Measurements from ENCODE around the gene C19orf73.
"Not testable (repeated sequence)": the region's sequence is repeated elsewhere in the genome, so short reads cannot be mapped to it uniquely, and the experiment has no call there.

Gene C19orf73

DNA sequence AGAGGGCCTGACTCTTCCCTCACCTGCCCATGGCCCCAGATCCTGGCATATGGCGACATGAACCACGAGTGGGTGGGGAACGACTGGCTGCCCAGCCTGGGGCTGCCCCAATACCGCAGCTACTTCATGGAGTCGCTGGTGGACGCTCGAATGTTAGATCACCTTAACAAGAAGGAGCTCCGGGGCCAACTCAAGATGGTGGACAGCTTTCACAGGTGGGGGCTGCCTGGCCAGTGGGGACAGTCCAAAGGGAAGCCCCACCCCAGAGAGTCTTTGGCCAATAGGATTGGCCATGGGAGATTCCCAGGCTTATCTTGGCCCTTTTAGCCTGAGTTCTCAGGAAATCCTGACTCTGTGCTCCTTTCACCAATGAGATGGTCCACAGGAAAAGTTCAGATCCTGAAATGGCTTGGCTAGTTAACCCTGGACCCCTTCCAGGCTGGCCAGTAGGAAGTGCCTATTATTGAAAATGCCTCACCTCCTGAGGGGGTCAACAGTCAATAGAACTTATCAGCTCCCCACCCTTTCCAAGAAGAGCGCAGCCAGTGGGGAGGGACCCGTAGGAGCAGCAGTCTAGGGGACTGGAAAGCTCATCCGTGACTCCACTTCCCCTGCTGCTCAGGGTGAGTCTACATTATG is 29.2 kb upstream of the C19orf73 start:
- Histone ChIP-seq H3K27ac (ENCODE audit: low read depth, low read length) (no peak overlapping the region), H3K36me3 (ENCODE audit: insufficient read depth, low read length) (no peaks in the 10 kb centered on the region), H3K9ac (ENCODE audit: low read length) (no peak overlapping the region), H3K27me3 (ENCODE audit: control insufficient read depth in 1 of 2, insufficient read depth in 2 of 2, low read length in 2 of 2) (peaks cover 3 to 5% of the 10 kb centered on the region in 2 donors), H3K9me3 (ENCODE audit: low read length) (no peaks in the 10 kb centered on the region), H3K4me3 (ENCODE audit: low read depth in 1 of 2, low read length in 2 of 2) (peak overlapping the region in 1 of 2 donors; percentile 72), H3K4me1 (ENCODE audit: insufficient read depth, low read length) (peaks cover 25% of the 10 kb centered on the region)

DNA sequence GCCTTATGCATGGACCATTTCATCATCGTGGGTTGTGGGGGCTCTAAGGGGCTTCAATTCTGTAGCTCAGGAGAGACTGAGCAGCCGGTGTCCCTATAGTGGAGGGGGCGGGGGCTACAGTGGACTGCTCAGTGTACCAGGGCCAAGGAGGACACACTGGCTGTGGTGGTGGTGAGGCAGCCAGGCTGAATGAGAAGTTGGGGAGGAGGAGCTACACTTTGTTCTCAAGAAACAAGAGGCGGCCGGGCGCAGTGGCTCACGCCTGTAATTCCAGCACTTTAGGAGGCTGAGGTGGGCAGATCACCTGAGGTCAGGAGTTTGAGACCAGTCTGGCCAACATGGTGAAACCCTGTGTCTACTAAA is 27.4 kb upstream of the C19orf73 start:
- not testable (repeated sequence) for H3K27ac ChIP-seq (ENCODE audit: low read depth, low read length); H3K27me3 ChIP-seq (ENCODE audit: control insufficient read depth in 1 of 2, insufficient read depth in 2 of 2, low read length in 2 of 2); H3K36me3 ChIP-seq (ENCODE audit: insufficient read depth, low read length); H3K9me3 ChIP-seq (ENCODE audit: low read length); H3K9ac ChIP-seq (ENCODE audit: low read length); H3K4me3 ChIP-seq (ENCODE audit: low read depth in 1 of 2, low read length in 2 of 2)
- peaks cover 22% of the 10 kb centered on the region for H3K4me1 ChIP-seq (ENCODE audit: insufficient read depth, low read length)

GRCh38 chr19:49145573-49146407 is 26.8 kb upstream of the C19orf73 start:
- Histone ChIP-seq H3K9ac (ENCODE audit: low read length) (no peak overlapping the region), H3K4me1 (ENCODE audit: insufficient read depth, low read length) (peaks cover 18% of the 10 kb centered on the region), H3K9me3 (ENCODE audit: low read length) (no peaks in the 10 kb centered on the region), H3K27ac (ENCODE audit: low read depth, low read length) (no peak overlapping the region), H3K4me3 (ENCODE audit: low read depth in 1 of 2, low read length in 2 of 2) (peak overlapping the region; percentile 3 to 15), H3K27me3 (ENCODE audit: control insufficient read depth in 1 of 2, insufficient read depth in 2 of 2, low read length in 2 of 2) (peaks cover 3 to 5% of the 10 kb centered on the region in 2 donors), H3K36me3 (ENCODE audit: insufficient read depth, low read length) (no peaks in the 10 kb centered on the region)

- Histone ChIP-seq H3K27ac (ENCODE audit: low read depth, low read length) (no peak overlapping the region), H3K9ac (ENCODE audit: low read length) (no peak overlapping the region), H3K4me3 (ENCODE audit: low read depth in 1 of 2, low read length in 2 of 2) (peak overlapping the region; percentile 52 to 66)
Observed at GRCh38 chr19:49142866-49143335, 24.0 kb upstream of the C19orf73 start.

GRCh38 chr19:49141352-49141751 is 22.4 kb upstream of the C19orf73 start:
- Histone ChIP-seq H3K9ac (ENCODE audit: low read length) (no peak overlapping the region), H3K27ac (ENCODE audit: low read depth, low read length) (no peak overlapping the region), H3K36me3 (ENCODE audit: insufficient read depth, low read length) (no peaks in the 10 kb centered on the region), H3K9me3 (ENCODE audit: low read length) (no peaks in the 10 kb centered on the region), H3K4me3 (ENCODE audit: low read depth in 1 of 2, low read length in 2 of 2) (no peak overlapping the region), H3K4me1 (ENCODE audit: insufficient read depth, low read length) (peaks cover 10% of the 10 kb centered on the region), H3K27me3 (ENCODE audit: control insufficient read depth in 1 of 2, insufficient read depth in 2 of 2, low read length in 2 of 2) (no peaks in the 10 kb centered on the region)

More at GRCh38 chr19:49142866-49143335, 24.0 kb upstream of the C19orf73 start:
- Histone ChIP-seq H3K36me3 (ENCODE audit: insufficient read depth, low read length) (no peaks in the 10 kb centered on the region), H3K9me3 (ENCODE audit: low read length) (no peaks in the 10 kb centered on the region), H3K4me1 (ENCODE audit: insufficient read depth, low read length) (peaks cover 10% of the 10 kb centered on the region), H3K27me3 (ENCODE audit: control insufficient read depth in 1 of 2, insufficient read depth in 2 of 2, low read length in 2 of 2) (no peaks in the 10 kb centered on the region)

GRCh38 chr19:49140951-49141350 is 22.0 kb upstream of the C19orf73 start:
- Histone ChIP-seq H3K9me3 (ENCODE audit: low read length) (no peaks in the 10 kb centered on the region), H3K9ac (ENCODE audit: low read length) (no peak overlapping the region), H3K27ac (ENCODE audit: low read depth, low read length) (no peak overlapping the region), H3K36me3 (ENCODE audit: insufficient read depth, low read length) (no peaks in the 10 kb centered on the region), H3K27me3 (ENCODE audit: control insufficient read depth in 1 of 2, insufficient read depth in 2 of 2, low read length in 2 of 2) (no peaks in the 10 kb centered on the region), H3K4me3 (ENCODE audit: low read depth in 1 of 2, low read length in 2 of 2) (no peak overlapping the region), H3K4me1 (ENCODE audit: insufficient read depth, low read length) (peaks cover 6% of the 10 kb centered on the region)

GRCh38 chr19:49136771-49137171 is 17.8 kb upstream of the C19orf73 start:
- H3K4me3 ChIP-seq (ENCODE audit: low read depth in 1 of 2, low read length in 2 of 2) = no peak overlapping the region
- no peaks in the 10 kb centered on the region for H3K36me3 ChIP-seq (ENCODE audit: insufficient read depth, low read length)
- no peaks in the 10 kb centered on the region for H3K4me1 ChIP-seq (ENCODE audit: insufficient read depth, low read length)
- H3K27ac ChIP-seq (ENCODE audit: low read depth, low read length) = no peak overlapping the region
- no peaks in the 10 kb centered on the region for H3K9me3 ChIP-seq (ENCODE audit: low read length)
- H3K9ac ChIP-seq (ENCODE audit: low read length) = no peak overlapping the region
- H3K27me3 ChIP-seq (ENCODE audit: control insufficient read depth in 1 of 2, insufficient read depth in 2 of 2, low read length in 2 of 2) = peaks cover 9 to 18% of the 10 kb centered on the region in 2 donors

GRCh38 chr19:49135686-49136085 is 16.7 kb upstream of the C19orf73 start:
- no peak overlapping the region for H3K9ac ChIP-seq (ENCODE audit: low read length)
- H3K27me3 ChIP-seq (ENCODE audit: control insufficient read depth in 1 of 2, insufficient read depth in 2 of 2, low read length in 2 of 2) = peaks cover 9 to 18% of the 10 kb centered on the region in 2 donors
- no peak overlapping the region for H3K27ac ChIP-seq (ENCODE audit: low read depth, low read length)
- H3K4me1 ChIP-seq (ENCODE audit: insufficient read depth, low read length) = no peaks in the 10 kb centered on the region
- no peak overlapping the region for H3K4me3 ChIP-seq (ENCODE audit: low read depth in 1 of 2, low read length in 2 of 2)
- no peaks in the 10 kb centered on the region for H3K9me3 ChIP-seq (ENCODE audit: low read length)
- no peaks in the 10 kb centered on the region for H3K36me3 ChIP-seq (ENCODE audit: insufficient read depth, low read length)

DNA sequence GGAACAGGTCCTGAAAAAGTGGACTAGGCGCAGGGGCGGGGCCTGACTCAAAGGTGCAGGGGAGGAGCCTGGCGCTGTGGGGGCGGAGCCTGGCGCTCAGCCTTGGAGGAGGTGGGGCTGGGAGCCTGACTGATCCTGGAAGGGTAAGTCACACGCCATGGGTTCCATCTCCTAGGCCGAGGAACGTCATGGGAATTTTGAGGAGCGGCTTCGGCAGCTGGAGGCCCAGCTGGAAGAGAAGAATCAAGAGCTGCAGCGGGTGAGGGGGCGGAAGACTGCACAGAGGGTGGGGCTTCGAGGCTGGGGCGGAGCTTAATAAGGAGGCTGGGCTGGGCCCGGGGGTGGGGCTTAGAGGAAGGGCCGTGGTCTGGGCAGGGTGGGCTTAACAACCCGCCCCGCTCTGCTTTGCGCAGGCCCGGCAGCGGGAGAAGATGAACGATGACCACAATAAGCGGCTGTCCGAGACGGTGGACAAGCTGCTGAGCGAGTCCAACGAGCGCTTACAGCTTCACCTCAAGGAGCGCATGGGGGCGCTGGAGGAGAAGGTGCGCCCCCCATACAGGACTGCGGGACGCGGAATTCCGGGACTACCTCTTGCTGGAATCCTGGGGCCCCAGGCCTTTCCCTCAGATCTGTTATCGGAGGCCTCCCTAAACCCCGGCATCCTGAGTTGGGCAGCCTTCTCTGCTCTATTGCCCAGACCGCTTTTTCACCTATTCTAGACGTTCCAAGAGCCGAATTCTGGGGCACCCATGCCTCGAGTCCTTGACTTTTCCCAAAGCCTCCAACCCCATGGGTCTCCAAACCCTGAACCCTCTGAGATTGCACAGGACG is 14.9 kb upstream of the C19orf73 start:
- Histone ChIP-seq H3K27ac (ENCODE audit: low read depth, low read length) (no peak overlapping the region), H3K36me3 (ENCODE audit: insufficient read depth, low read length) (no peaks in the 10 kb centered on the region), H3K9ac (ENCODE audit: low read length) (no peak overlapping the region), H3K9me3 (ENCODE audit: low read length) (no peaks in the 10 kb centered on the region), H3K4me1 (ENCODE audit: insufficient read depth, low read length) (no peaks in the 10 kb centered on the region), H3K4me3 (ENCODE audit: low read depth in 1 of 2, low read length in 2 of 2) (peak overlapping the region in 1 of 2 donors; percentile 4), H3K27me3 (ENCODE audit: control insufficient read depth in 1 of 2, insufficient read depth in 2 of 2, low read length in 2 of 2) (peaks cover 9 to 18% of the 10 kb centered on the region in 2 donors)

DNA sequence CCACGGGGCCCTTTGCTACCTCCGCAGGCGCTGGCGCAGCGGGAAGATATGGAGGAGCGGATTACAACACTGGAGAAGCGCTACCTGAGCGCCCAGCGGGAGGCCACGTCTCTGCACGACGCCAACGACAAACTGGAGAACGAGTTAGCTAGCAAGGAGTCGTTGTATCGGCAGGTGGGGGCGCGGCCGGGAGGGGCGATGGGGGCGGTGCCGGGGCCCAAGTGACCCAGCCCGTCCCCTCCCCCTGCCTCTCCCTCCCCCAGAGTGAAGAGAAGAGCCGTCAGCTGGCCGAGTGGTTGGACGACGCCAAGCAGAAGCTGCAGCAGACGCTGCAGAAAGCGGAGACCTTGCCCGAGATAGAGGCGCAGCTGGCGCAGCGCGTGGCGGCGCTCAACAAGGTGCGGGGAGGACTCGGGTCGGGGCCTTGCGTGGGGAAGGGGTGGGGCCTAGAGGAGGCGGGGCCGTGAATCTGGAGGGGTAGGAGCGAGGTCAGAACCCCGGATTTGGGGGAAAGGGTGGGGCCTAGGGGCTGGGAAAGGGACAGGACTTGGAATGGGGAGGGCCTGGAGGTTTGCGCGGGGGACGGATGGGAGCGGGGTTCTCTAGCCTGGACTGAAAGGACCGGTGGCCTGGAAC is 14.1 kb upstream of the C19orf73 start:
- peaks cover 9 to 18% of the 10 kb centered on the region in 2 donors for H3K27me3 ChIP-seq (ENCODE audit: control insufficient read depth in 1 of 2, insufficient read depth in 2 of 2, low read length in 2 of 2)
- H3K4me1 ChIP-seq (ENCODE audit: insufficient read depth, low read length) = peaks cover 6% of the 10 kb centered on the region
- H3K27ac ChIP-seq (ENCODE audit: low read depth, low read length) = no peak overlapping the region
- no peak overlapping the region for H3K4me3 ChIP-seq (ENCODE audit: low read depth in 1 of 2, low read length in 2 of 2)
- H3K9ac ChIP-seq (ENCODE audit: low read length) = no peak overlapping the region
- H3K9me3 ChIP-seq (ENCODE audit: low read length) = no peaks in the 10 kb centered on the region
- H3K36me3 ChIP-seq (ENCODE audit: insufficient read depth, low read length) = no peaks in the 10 kb centered on the region

DNA sequence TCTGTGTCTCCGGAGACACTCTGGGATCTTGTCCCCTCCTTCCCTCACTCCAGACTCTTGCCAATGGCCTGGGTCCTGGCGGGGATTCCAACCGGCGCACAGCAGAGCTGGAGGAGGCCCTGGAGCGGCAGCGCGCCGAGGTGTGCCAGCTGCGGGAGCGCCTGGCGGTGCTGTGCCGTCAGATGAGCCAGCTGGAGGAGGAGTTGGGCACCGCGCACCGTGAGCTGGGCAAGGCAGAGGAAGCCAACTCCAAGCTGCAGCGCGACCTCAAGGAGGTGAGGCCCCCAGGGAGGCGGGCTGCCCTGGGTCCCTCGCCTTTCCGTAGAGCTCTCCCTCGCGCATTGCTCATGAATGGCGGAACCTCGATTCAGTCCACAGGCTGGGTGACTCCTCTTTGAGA is 11.4 kb upstream of the C19orf73 start:
- Histone ChIP-seq H3K9me3 (ENCODE audit: low read length) (no peaks in the 10 kb centered on the region), H3K4me3 (ENCODE audit: low read depth in 1 of 2, low read length in 2 of 2) (no peak overlapping the region), H3K36me3 (ENCODE audit: insufficient read depth, low read length) (no peaks in the 10 kb centered on the region), H3K4me1 (ENCODE audit: insufficient read depth, low read length) (peaks cover 11% of the 10 kb centered on the region), H3K27me3 (ENCODE audit: control insufficient read depth in 1 of 2, insufficient read depth in 2 of 2, low read length in 2 of 2) (peaks cover 9 to 18% of the 10 kb centered on the region in 2 donors), H3K27ac (ENCODE audit: low read depth, low read length) (no peak overlapping the region), H3K9ac (ENCODE audit: low read length) (no peak overlapping the region)
